ENCODE results near the gene MAMDC4.

MAMDC4 gene

DNA sequence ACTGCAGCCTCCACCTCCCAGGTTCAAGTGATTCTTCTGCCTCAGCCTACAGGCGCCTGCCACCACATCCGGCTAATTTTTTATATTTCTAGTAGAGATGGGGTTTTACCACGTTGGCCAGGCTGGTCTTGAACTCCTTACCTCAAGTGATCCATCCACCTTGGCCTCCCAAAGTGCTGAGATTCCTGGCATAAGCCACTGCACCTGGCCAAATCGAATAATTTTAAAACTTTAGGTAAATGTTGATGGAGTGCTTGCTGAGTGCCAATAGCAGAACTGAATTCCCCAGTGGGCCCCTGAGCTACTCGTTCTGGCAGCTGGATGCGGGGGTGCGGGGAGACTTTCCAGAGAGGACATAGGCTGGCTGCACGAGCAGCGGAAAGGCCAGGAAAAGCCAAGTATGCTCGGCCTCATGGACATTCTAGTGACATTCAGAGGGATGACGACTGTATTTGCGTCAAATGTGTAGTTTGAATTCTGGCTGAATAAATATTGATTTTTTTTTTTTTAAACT is 51.0 kb downstream of the MAMDC4 start:
- DNase-seq (ENCODE audit: low spot score), result no peak
- TF ChIP-seq CTCF (IDR thresholded peaks at IDR 0.05; ENCODE audit: extremely low read depth, insufficient read depth, missing control alignments), result no peak
- in situ Hi-C loops (cut with MboI; ENCODE audit: low pct_unique_long_range_greater_than_20kb, low sequenced_read_pairs, unreplicated experiment), result no loop called here

GRCh38 chr9:136906266-136906665 is 54.1 kb downstream of the MAMDC4 start:
- in situ Hi-C loops (cut with MboI; ENCODE audit: low pct_unique_long_range_greater_than_20kb, low sequenced_read_pairs, unreplicated experiment), result no loop called here
- no peak for DNase-seq (ENCODE audit: low spot score)
- no peak for TF ChIP-seq CTCF (IDR thresholded peaks at IDR 0.05; ENCODE audit: extremely low read depth, insufficient read depth, missing control alignments)

DNA sequence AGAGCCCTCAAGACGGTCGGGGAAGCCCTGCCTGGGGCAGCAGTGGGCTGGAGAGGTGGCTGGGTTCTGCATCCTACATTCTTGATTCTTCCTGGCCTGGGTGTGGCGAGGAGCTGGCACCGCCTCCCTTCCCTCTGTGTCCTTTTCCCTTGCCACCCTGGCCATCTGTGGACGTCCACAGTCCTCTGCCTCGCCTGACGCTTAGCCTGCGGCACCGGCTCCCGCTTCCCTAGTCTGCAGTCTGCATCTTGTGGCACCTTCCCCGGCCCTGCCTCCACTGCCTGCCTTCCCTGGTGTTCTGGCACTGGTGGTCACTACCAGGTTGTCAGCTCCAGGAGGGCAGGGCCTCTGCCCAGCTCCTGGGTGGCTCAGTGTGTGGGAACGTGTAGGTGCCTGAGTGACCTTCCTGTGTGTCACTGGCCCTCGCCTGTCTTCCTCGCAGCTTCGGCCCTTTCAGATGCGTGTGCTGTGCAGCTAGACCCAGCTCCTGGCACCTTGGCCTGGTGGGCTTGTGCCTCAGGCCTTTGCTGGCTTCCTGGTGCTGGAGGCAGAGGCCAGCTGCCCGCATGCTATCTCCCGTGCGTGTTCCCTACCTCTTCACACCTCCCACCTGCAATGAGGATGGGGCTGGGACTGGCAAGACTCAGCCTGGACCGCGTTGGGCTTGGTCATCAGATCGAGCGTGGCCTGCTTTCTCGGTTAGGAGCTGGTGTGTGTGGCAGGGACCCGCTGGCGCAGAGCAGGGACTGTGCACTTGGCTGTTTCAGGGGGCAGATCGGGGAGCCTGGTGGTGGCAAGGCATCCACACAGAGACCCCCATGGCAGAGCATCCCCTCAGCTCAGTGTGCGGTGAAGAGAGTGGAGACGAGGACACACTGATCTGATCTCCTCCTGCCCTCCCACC is 55.1 kb downstream of the MAMDC4 start:
- TF ChIP-seq CTCF (IDR thresholded peaks at IDR 0.05; ENCODE audit: extremely low read depth, insufficient read depth, missing control alignments), result no peak
- DNase-seq (ENCODE audit: low spot score), result no peak
- in situ Hi-C loops (cut with MboI; ENCODE audit: low pct_unique_long_range_greater_than_20kb, low sequenced_read_pairs, unreplicated experiment), result no loop called here

All from GM13977 (cell line).